HEK293T (cell line): Measurements from ENCODE around the gene ADD1.

Experiments
- ARNT ChIP-seq: fragments of 450-650 bp; IDR thresholded peaks from 2 replicates; pipeline ENCODE4 v1.6.1; 2017; ENCODE audit warnings: mild to moderate bottlenecking
- BHLHE40 ChIP-seq: fragments of 450-650 bp; IDR thresholded peaks from 2 replicates; pipeline ENCODE4 v1.6.1; 2016; ENCODE audit warnings: mild to moderate bottlenecking, moderate library complexity, borderline replicate concordance
- CTBP1 ChIP-seq: fragments of 450-650 bp; IDR thresholded peaks from 2 replicates; pipeline ENCODE4 v1.6.1; 2016; ENCODE audit warnings: borderline replicate concordance
- ELF4 ChIP-seq: fragments of 450-650 bp; IDR thresholded peaks from 2 replicates; pipeline ENCODE4 v1.6.1; 2017; ENCODE audit warnings: antibody characterized with exemption
- FOXA1 ChIP-seq: fragments of 450-650 bp; IDR thresholded peaks from 2 replicates; pipeline ENCODE4 v1.6.1; 2016; ENCODE audit warnings: mild to moderate bottlenecking
- FOXM1 ChIP-seq: fragments of 450-650 bp; IDR thresholded peaks from 2 replicates; pipeline ENCODE4 v1.6.1; 2017; ENCODE audit warnings: mild to moderate bottlenecking, borderline replicate concordance
- L3MBTL2 ChIP-seq: fragments of 450-650 bp; conservative IDR thresholded peaks from 2 replicates; pipeline ENCODE4 v1.6.1; 2016; ENCODE audit warnings: mild to moderate bottlenecking
- LEF1 ChIP-seq: fragments of 450-650 bp; IDR thresholded peaks from 2 replicates; pipeline ENCODE4 v1.6.1; 2017; ENCODE audit warnings: mild to moderate bottlenecking, borderline replicate concordance
- PKNOX1 ChIP-seq: fragments of 450-650 bp; IDR thresholded peaks from 2 replicates; pipeline ENCODE4 v1.6.1; 2016
- SP1 ChIP-seq: fragments of 450-650 bp; IDR thresholded peaks from 2 replicates; pipeline ENCODE4 v1.6.1; 2017
- SUZ12 ChIP-seq: fragments of 450-650 bp; IDR thresholded peaks from 2 replicates; pipeline ENCODE4 v1.6.1; 2016; ENCODE audit warnings: mild to moderate bottlenecking
- TARDBP ChIP-seq: fragments of 450-650 bp; IDR thresholded peaks from 2 replicates; pipeline ENCODE4 v1.6.1; 2016
- ZNF384 ChIP-seq: fragments of 450-650 bp; IDR thresholded peaks from 2 replicates; pipeline ENCODE4 v1.6.1; 2016

GRCh38 chr4:2934813-2935761, 91.4 kb downstream of the ADD1 start:
- TF ChIP-seq SP1 (no peak), TARDBP (no peak), BHLHE40 (no peak), ELF4 (peak; percentile 33; the same call in 1 of the 2 replicates), PKNOX1 (no peak), FOXA1 (no peak), ZNF384 (no peak), SUZ12 (no peak), L3MBTL2 (no peak), LEF1 (no peak), ARNT (no peak), CTBP1 (no peak), FOXM1 (no peak)
